Spleen (tissue), 11 donors: ENCODE measurements around the gene VPS52. TPM values are rescaled to one million over a fixed set of nuclear protein-coding genes. Genes with fewer than 3 reads are reported as not detected.

Experiments
- DNase-seq: peaks from one replicate; pipeline ENCODE4 v3.0.0-alpha.2; 2020
- H3K27ac ChIP-seq, 8 donors: fragments of 200-600 bp; sonication (generic) in 7 of 8; 1 replicate in 4 of 8; 2 replicates in 4 of 8; pipeline versions ENCODE4 v1.5.0 to v1.8.0; 2016 to 2021; ENCODE audit warnings: inconsistent platforms in 4 of 8, mild to moderate bottlenecking in 4 of 8, moderate library complexity in 1 of 8
- H3K27me3 ChIP-seq, 7 donors: fragments of 200-600 bp; sonication (generic) in 6 of 7; replicated peaks in 1 of 7; 1 replicate in 4 of 7; 2 replicates in 3 of 7; pipeline versions ENCODE4 v1.5.0 to v1.8.0; 2016 to 2021; ENCODE audit warnings: inconsistent platforms in 3 of 7, mild to moderate bottlenecking in 1 of 7
- H3K36me3 ChIP-seq, 6 donors: fragments of 200-600 bp; sonication (generic) in 5 of 6; 1 replicate in 4 of 6; 2 replicates in 2 of 6; pipeline versions ENCODE4 v1.5.0 to v1.8.0; 2016 to 2021; ENCODE audit warnings: inconsistent platforms in 2 of 6
- H3K4me1 ChIP-seq, 6 donors: fragments of 200-600 bp; sonication (generic) in 5 of 6; 1 replicate in 3 of 6; 2 replicates in 3 of 6; pipeline versions ENCODE4 v1.5.0 to v1.8.0; 2016 to 2021; ENCODE audit warnings: inconsistent platforms in 3 of 6
- H3K4me3 ChIP-seq, 8 donors: fragments of 200-600 bp; sonication (generic) in 7 of 8; 1 replicate in 4 of 8; 2 replicates in 4 of 8; pipeline versions ENCODE4 v1.5.0 to v1.8.0; 2016 to 2021; ENCODE audit warnings: inconsistent platforms in 4 of 8, mild to moderate bottlenecking in 4 of 8, moderate library complexity in 2 of 8
- H3K9me3 ChIP-seq, 8 donors: fragments of 200-600 bp; sonication (generic) in 7 of 8; 1 replicate in 4 of 8; 2 replicates in 4 of 8; pipeline versions ENCODE4 v1.5.0 to v1.8.0; 2016 to 2021; ENCODE audit warnings: inconsistent platforms in 4 of 8
- POLR2A ChIP-seq, 3 donors: fragments of 450-650 bp; IDR thresholded peaks; one replicate each; pipeline ENCODE4 v1.5.1; 2017; ENCODE audit warnings: antibody characterized with exemption in 3 of 3, mild to moderate bottlenecking in 1 of 3
- POLR2AphosphoS5 ChIP-seq, 3 donors: sonication (generic); formaldehyde crosslinking; IDR thresholded peaks; one replicate each; pipeline ENCODE4 v1.5.1; 2017; ENCODE audit warnings: antibody characterized with exemption in 3 of 3
- WGBS, 5 donors: extraction: QIAGEN DNeasy Blood & Tissue Kit in 3 of 5; methylation state at CpG; one replicate each; pipeline versions ENCODE4 v1.1.5 to v1.1.7; 2013 to 2018; 5-methylcytosine and 5-hydroxymethylcytosine counted together
- intact Hi-C: fragments of 100-400 bp; cut with DNase I; formaldehyde crosslinking; loops from one replicate; pipeline ENCODE4 v1.15.0; 2023; ENCODE audit warnings: low total_unique reads
- polyA plus RNA-seq, 3 donors: library from polyadenylated mRNA; stranded (reverse); fragments of 200-250 nt; gene quantifications; one replicate each; pipeline ENCODE4 v1.2.1, GENCODE V29; 2013
- total RNA-seq, 7 donors: library from RNA; depleted of rRNA in 3 of 7; stranded (reverse); fragments of >200 nt in 3 of 7; fragmentation: NEBNext Ultra II Directional in 4 of 7; extraction: Animal tissue kit (Norgen Biotek cat#: 25700) in 4 of 7; gene quantifications; one replicate each; pipeline versions ENCODE4 v1.1.0 to v1.2.1, GENCODE V29; 2016 to 2021
- TF ChIP-seq, protein P1 (sequence below), 11 experiments: fragments of 200-600 bp in 7 of 11; fragments of 450-650 bp in 4 of 11; sonication (generic) in 4 of 11; IDR thresholded peaks in 8 of 11; conservative IDR thresholded peaks in 3 of 11; 1 replicate in 7 of 11; 2 replicates in 4 of 11; pipeline versions ENCODE4 v1.4.0 to v1.8.0; 2016 to 2021; ENCODE audit warnings: antibody characterized with exemption in 11 of 11, inconsistent platforms in 4 of 11, mild to moderate bottlenecking in 1 of 11
- donor health status: healthy with polysubstance abuse.
- donor health status: DM: no; HTN: no; CAD: no; lungs with moderate emphysema.
- donor health status: DM: no; HTN: no; CAD: no.
- donor health status: Bipolar disorder and iron deficiency.
- donor health status: healthy.
- donor health status: DM: no; HTN: no; CAD: no.
- donor health status: DM: yes; HTN: yes; CAD: no.

The VPS52 gene
- total and polyA plus RNA-seq, 10 donors, result 31.7 to 87.7 (median 54.1) TPM

GRCh38 chr6:33204415-33205190 is 67.1 kb downstream of the VPS52 start, which contains the start of gene HSD17B8:
Gene HSD17B8 (plus strand): TSS chr6:33204655. CDS start chr6:33204669, 14 bp downstream.
- intact Hi-C loops, result no loop called here
- H3K36me3 ChIP-seq, result peaks cover 0 to 31% (median 21%) of the 10 kb centered on the region in 6 donors
- no peaks in the 10 kb centered on the region for H3K27me3 ChIP-seq
- peak within 1 kb of the TSS; percentile 29 to 82 (median 66) for H3K27ac ChIP-seq
- H3K4me1 ChIP-seq, result peaks cover 33 to 85% (median 66%) of the 10 kb centered on the region in 6 donors
- peak within 1 kb of the TSS; percentile 65 to 83 (median 70) for H3K4me3 ChIP-seq
- no peaks in the 10 kb centered on the region for H3K9me3 ChIP-seq
- TF ChIP-seq, protein P1, sequence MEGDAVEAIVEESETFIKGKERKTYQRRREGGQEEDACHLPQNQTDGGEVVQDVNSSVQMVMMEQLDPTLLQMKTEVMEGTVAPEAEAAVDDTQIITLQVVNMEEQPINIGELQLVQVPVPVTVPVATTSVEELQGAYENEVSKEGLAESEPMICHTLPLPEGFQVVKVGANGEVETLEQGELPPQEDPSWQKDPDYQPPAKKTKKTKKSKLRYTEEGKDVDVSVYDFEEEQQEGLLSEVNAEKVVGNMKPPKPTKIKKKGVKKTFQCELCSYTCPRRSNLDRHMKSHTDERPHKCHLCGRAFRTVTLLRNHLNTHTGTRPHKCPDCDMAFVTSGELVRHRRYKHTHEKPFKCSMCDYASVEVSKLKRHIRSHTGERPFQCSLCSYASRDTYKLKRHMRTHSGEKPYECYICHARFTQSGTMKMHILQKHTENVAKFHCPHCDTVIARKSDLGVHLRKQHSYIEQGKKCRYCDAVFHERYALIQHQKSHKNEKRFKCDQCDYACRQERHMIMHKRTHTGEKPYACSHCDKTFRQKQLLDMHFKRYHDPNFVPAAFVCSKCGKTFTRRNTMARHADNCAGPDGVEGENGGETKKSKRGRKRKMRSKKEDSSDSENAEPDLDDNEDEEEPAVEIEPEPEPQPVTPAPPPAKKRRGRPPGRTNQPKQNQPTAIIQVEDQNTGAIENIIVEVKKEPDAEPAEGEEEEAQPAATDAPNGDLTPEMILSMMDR (IDR thresholded peaks at IDR 0.05 in 8 of 11, conservative IDR thresholded peaks at IDR 0.05 in 3 of 11), result peak in 1 of 11 experiments; percentile 33
- TF ChIP-seq POLR2A (IDR thresholded peaks at IDR 0.05), result no peak
- peak; percentile 83 to 84 (median 83) for TF ChIP-seq POLR2AphosphoS5 (IDR thresholded peaks at IDR 0.05)
- WGBS, 5 donors, result 0 to 1% (median 1%) methylated on average over 28 to 48 of the region's 48 CpGs
- DNase-seq, result peak; percentile 98

- Histone ChIP-seq H3K4me1 (peaks cover 36 to 85% (median 66%) of the 10 kb centered on the region in 6 donors), H3K27ac (peak overlapping the region in 6 of 8 donors; percentile 29 to 82 (median 66)), H3K36me3 (peaks cover 0 to 26% (median 21%) of the 10 kb centered on the region in 6 donors), H3K9me3 (no peaks in the 10 kb centered on the region), H3K4me3 (peak overlapping the region in 6 of 8 donors; percentile 65 to 83 (median 72)), H3K27me3 (no peaks in the 10 kb centered on the region)
- WGBS, 5 donors, result 3 to 7% (median 4%) methylated on average over 4 of the region's 4 CpGs
- no peak for DNase-seq
- TF ChIP-seq, protein P1 (IDR thresholded peaks at IDR 0.05 in 8 of 11, conservative IDR thresholded peaks at IDR 0.05 in 3 of 11), result no peak
- TF ChIP-seq POLR2AphosphoS5 (IDR thresholded peaks at IDR 0.05), result no peak
- no peak for TF ChIP-seq POLR2A (IDR thresholded peaks at IDR 0.05)
- intact Hi-C loops, result no loop called here
Measured at GRCh38 chr6:33204165-33204414, 67.6 kb downstream of the VPS52 start.

DNA sequence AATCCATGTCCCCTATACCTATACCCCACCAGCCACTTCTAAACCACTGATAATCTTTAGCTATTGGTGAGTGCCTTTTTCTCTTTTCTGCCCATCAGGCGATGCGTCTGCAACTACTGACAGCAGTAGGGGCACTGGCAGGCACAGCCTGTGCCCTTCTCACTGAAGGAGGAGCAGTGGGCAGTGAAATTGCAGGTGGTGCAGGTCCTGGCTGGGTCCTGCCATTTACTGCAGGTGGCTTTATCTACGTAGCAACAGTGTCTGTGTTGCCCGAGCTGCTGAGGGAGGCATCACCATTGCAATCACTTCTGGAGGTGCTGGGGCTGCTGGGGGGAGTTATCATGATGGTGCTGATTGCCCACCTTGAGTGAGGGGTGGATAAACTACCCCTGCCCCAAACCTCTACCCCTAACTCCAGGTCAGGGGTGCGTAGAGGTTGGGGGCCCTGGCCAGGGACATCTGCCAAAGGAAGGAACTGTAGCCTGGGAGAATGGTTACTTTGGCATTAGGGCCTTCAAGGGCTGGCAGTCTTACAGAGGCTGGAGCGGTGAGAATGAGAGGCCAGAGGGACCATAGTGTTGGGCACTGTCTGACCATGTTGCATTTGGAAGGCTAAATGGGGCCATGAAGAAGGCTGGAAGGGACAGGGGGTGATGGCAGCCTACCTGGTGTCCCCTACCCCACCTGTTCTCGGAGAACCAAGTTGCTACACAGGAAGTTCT is 68.1 kb downstream of the VPS52 start:
- H3K36me3 ChIP-seq, result peaks cover 0 to 26% (median 21%) of the 10 kb centered on the region in 6 donors
- H3K9me3 ChIP-seq, result no peaks in the 10 kb centered on the region
- peaks cover 34 to 85% (median 66%) of the 10 kb centered on the region in 6 donors for H3K4me1 ChIP-seq
- DNase-seq, result peak; percentile 71
- H3K27me3 ChIP-seq, result no peaks in the 10 kb centered on the region
- TF ChIP-seq POLR2A (IDR thresholded peaks at IDR 0.05) (no peak), POLR2AphosphoS5 (IDR thresholded peaks at IDR 0.05) (no peak)
- TF ChIP-seq, protein P1 (IDR thresholded peaks at IDR 0.05 in 8 of 11, conservative IDR thresholded peaks at IDR 0.05 in 3 of 11), result no peak
- H3K4me3 ChIP-seq, result peak overlapping the region in 4 of 8 donors; percentile 69 to 83 (median 75)
- intact Hi-C loops, result no loop called here
- H3K27ac ChIP-seq, result peak overlapping the region in 5 of 8 donors; percentile 18 to 82 (median 67)
- 82 to 92% (median 90%) methylated on average over 7 of the region's 7 CpGs for WGBS, 5 donors

- Histone ChIP-seq H3K4me1 (peaks cover 37 to 90% (median 70%) of the 10 kb centered on the region in 6 donors), H3K27me3 (no peaks in the 10 kb centered on the region)
- intact Hi-C loops, result no loop called here
Measured at GRCh38 chr6:33202799-33203198, 68.9 kb downstream of the VPS52 start.

More at GRCh38 chr6:33202799-33203198, 68.9 kb downstream of the VPS52 start:
- Histone ChIP-seq H3K4me3 (no peak overlapping the region), H3K36me3 (peaks cover 0 to 33% (median 21%) of the 10 kb centered on the region in 6 donors), H3K27ac (no peak overlapping the region), H3K9me3 (no peaks in the 10 kb centered on the region)
- 85 to 95% (median 89%) methylated on average over 6 of the region's 6 CpGs for WGBS, 5 donors
- TF ChIP-seq POLR2A (IDR thresholded peaks at IDR 0.05) (no peak), POLR2AphosphoS5 (IDR thresholded peaks at IDR 0.05) (no peak)
- TF ChIP-seq, protein P1 (IDR thresholded peaks at IDR 0.05 in 8 of 11, conservative IDR thresholded peaks at IDR 0.05 in 3 of 11), result no peak
- DNase-seq, result no peak
